Body of pancreas (tissue), 4 donors: ENCODE measurements around the gene MRPL17. TPM values are rescaled to one million over a fixed set of nuclear protein-coding genes. Genes with fewer than 3 reads are reported as not detected.
"Not testable (repeated sequence)": the region's sequence is repeated elsewhere in the genome, so short reads cannot be mapped to it uniquely, and the experiment has no call there.

ENCODE experiments used
- ATAC-seq: fragments of 150-250 bp; one replicate; pipeline ENCODE4 v1.9.1; 2016
- DNase-seq, 4 donors: peaks; one replicate each; pipeline ENCODE4 v3.0.0-alpha.2; 2019
- H3K27ac ChIP-seq, 4 donors: fragments of 200-600 bp; sonication (generic); 1 replicate in 3 of 4; 2 replicates in 1 of 4; pipeline versions ENCODE4 v1.5.1 to v1.6.1; 2016 to 2019; ENCODE audit warnings: mild to moderate bottlenecking in 1 of 4, mixed read lengths in 1 of 4, moderate library complexity in 1 of 4
- H3K27me3 ChIP-seq, 2 donors: fragments of 200-600 bp; sonication (generic); one replicate each; pipeline ENCODE4 v1.6.0; 2016; ENCODE audit warnings: mild to moderate bottlenecking in 1 of 2
- H3K36me3 ChIP-seq, 2 donors: fragments of 200-600 bp; sonication (generic); replicated peaks in 1 of 2; 2 replicates each; pipeline ENCODE4 v1.5.1; 2016; ENCODE audit warnings: low read depth in 2 of 2; ENCODE audit not compliant: insufficient read depth in 1 of 2
- H3K4me1 ChIP-seq: fragments of 200-600 bp; sonication (generic); one replicate; pipeline ENCODE4 v1.6.0; 2016
- H3K4me3 ChIP-seq, 2 donors: fragments of 200-600 bp; sonication (generic); 1 replicate in 1 of 2; 2 replicates in 1 of 2; pipeline ENCODE4 v1.5.1; 2016 to 2019
- H3K9me3 ChIP-seq, 3 donors: fragments of 200-600 bp; sonication (generic); 1 replicate in 2 of 3; 2 replicates in 1 of 3; pipeline ENCODE4 v1.5.1; 2016
- CTCF ChIP-seq, 7 experiments: fragments of 450-650 bp in 4 of 7; fragments of 200-600 bp in 3 of 7; sonication (generic) in 3 of 7; IDR thresholded peaks; one replicate each; pipeline ENCODE4 v1.5.1; 2016 to 2019; ENCODE audit warnings: antibody characterized with exemption in 7 of 7
- POLR2A ChIP-seq, 3 donors: fragments of 450-650 bp; IDR thresholded peaks; one replicate each; pipeline ENCODE4 v1.6.1; 2016; ENCODE audit warnings: antibody characterized with exemption in 3 of 3, mild to moderate bottlenecking in 2 of 3
- WGBS, 2 donors: methylation state at CpG; one replicate each; pipeline ENCODE4 v1.1.5; 2017; 5-methylcytosine and 5-hydroxymethylcytosine counted together
- intact Hi-C: fragments of 100-400 bp; cut with DNase I; formaldehyde crosslinking; loops from one replicate; pipeline ENCODE4 v1.15.1; 2023
- total RNA-seq, 2 donors: library from RNA; depleted of rRNA; stranded (reverse); fragments of >200 nt; gene quantifications; one replicate each; pipeline ENCODE4 v1.1.0, GENCODE V29; 2016

Gene MRPL17
- total RNA-seq, 2 donors from 2014 or later = 19.4 to 263 TPM

GRCh38 chr11:6721343-6721742 is 38.2 kb upstream of the MRPL17 start:
- DNase-seq (no peak), ATAC-seq (no peak)
- no peaks in the 10 kb centered on the region for H3K27me3 ChIP-seq
- H3K4me1 ChIP-seq = no peaks in the 10 kb centered on the region
- TF ChIP-seq POLR2A (IDR thresholded peaks at IDR 0.05) (no peak), CTCF (IDR thresholded peaks at IDR 0.05) (no peak)
- no peak overlapping the region for H3K4me3 ChIP-seq
- WGBS, 2 donors = 67 to 100% methylated on average over 1 of the region's 1 CpG
- intact Hi-C loops = no loop called here
- no peak overlapping the region for H3K27ac ChIP-seq
- no peaks in the 10 kb centered on the region for H3K9me3 ChIP-seq
- H3K36me3 ChIP-seq = no peaks in the 10 kb centered on the region

GRCh38 chr11:6719576-6719975 is 36.4 kb upstream of the MRPL17 start:
- H3K27me3 ChIP-seq = no peaks in the 10 kb centered on the region
- 57 to 69% methylated on average over 1 of the region's 1 CpG for WGBS, 2 donors
- TF ChIP-seq CTCF (IDR thresholded peaks at IDR 0.05) = no peak
- TF ChIP-seq POLR2A (IDR thresholded peaks at IDR 0.05) = no peak
- H3K27ac ChIP-seq = no peak overlapping the region
- intact Hi-C loops = no loop called here
- no peaks in the 10 kb centered on the region for H3K9me3 ChIP-seq
- no peaks in the 10 kb centered on the region for H3K4me1 ChIP-seq
- no peaks in the 10 kb centered on the region for H3K36me3 ChIP-seq
- no peak for ATAC-seq
- H3K4me3 ChIP-seq = no peak overlapping the region
- DNase-seq = no peak

- H3K9me3 ChIP-seq = no peaks in the 10 kb centered on the region
- no peaks in the 10 kb centered on the region for H3K36me3 ChIP-seq
- whole genome bisulfite sequencing, 2 donors = 80 to 96% methylated on average over 3 of the region's 3 CpGs
- no peaks in the 10 kb centered on the region for H3K4me1 ChIP-seq
- DNase-seq = no peak
- no peak for ATAC-seq
- no peaks in the 10 kb centered on the region for H3K27me3 ChIP-seq
- no peak overlapping the region for H3K27ac ChIP-seq
- TF ChIP-seq POLR2A (IDR thresholded peaks at IDR 0.05) = no peak
- no peak for TF ChIP-seq CTCF (IDR thresholded peaks at IDR 0.05)
- intact Hi-C loops = no loop called here
- H3K4me3 ChIP-seq = no peak overlapping the region
Measured at GRCh38 chr11:6717426-6717825, 34.3 kb upstream of the MRPL17 start.

- H3K27ac ChIP-seq, H3K36me3 ChIP-seq, H3K4me1 ChIP-seq, H3K4me3 ChIP-seq, ATAC-seq, intact Hi-C loops, H3K27me3 ChIP-seq, H3K9me3 ChIP-seq: not testable (repeated sequence)
- peak in 3 of 7 experiments; percentile 10 to 14 (median 10) for TF ChIP-seq CTCF (IDR thresholded peaks at IDR 0.05)
- 88 to 91% methylated on average over 6 to 7 of the region's 7 CpGs for whole genome bisulfite sequencing, 2 donors
- DNase-seq = peak in 2 of 4 donors; percentile 17 to 40
Measured at GRCh38 chr11:6711552-6711951, 28.4 kb upstream of the MRPL17 start.

- TF ChIP-seq POLR2A (IDR thresholded peaks at IDR 0.05) = no peak
- no peak for TF ChIP-seq CTCF (IDR thresholded peaks at IDR 0.05)
- ATAC-seq (no peak), DNase-seq (no peak)
- intact Hi-C loops = loop anchor here (10.0 kb wide), 1 partner anchor 184 kb away; no protein-coding TSS in a partner anchor
- Histone ChIP-seq H3K27me3 (no peaks in the 10 kb centered on the region), H3K4me3 (no peak overlapping the region), H3K9me3 (no peaks in the 10 kb centered on the region), H3K27ac (no peak overlapping the region), H3K4me1 (no peaks in the 10 kb centered on the region), H3K36me3 (no peaks in the 10 kb centered on the region)
- 84 to 94% methylated on average over 2 of the region's 2 CpGs for WGBS, 2 donors
Measured at GRCh38 chr11:6708876-6709275, 25.7 kb upstream of the MRPL17 start.
